HepG2 (cell line): ENCODE measurements around the gene MAPRE3. TPM values are rescaled to one million over a fixed set of nuclear protein-coding genes. Genes with fewer than 3 reads are reported as not detected.

ENCODE experiments used
- ATAC-seq: fragments of 200-7000 bp; cut with Tn5 transposase; 3 replicates; pipeline ENCODE4 v1.9.1; 2020; ENCODE audit warnings: mild to moderate bottlenecking, moderate library complexity
- BruUV-seq: library from RNA; stranded (reverse); fragments of 400-500 nt; replicated peaks from 2 replicates; lab custom pipeline; 2021; lab: Mats Ljungman, UMichigan
- CTCF ChIA-PET: fragments of 300-600 bp; formaldehyde crosslinking; extraction: SDS; loops from one replicate; lab custom pipeline; 2021; ENCODE audit warnings: low total read pairs, inconsistent platforms, low intra/inter-chr PET ratio; lab: Yijun Ruan, JAX
- POLR2A ChIA-PET: fragments of 350-600 bp; sonication (Branson Sonifier 250); formaldehyde crosslinking; loops from one replicate; lab custom pipeline; 2020; ENCODE audit warnings: antibody characterized with exemption, inconsistent platforms; lab: Yijun Ruan, JAX
- DNase-seq: peaks from one replicate; pipeline ENCODE4 v3.0.0-alpha.2; 2015; ENCODE audit warnings: low spot score
- FAIRE-seq: peaks from 3 replicates; lab custom pipeline; 2011; peaks lifted over from hg19 to GRCh38; lab: Jason Lieb, UNC
- H2AFZ ChIP-seq: one replicate; pipeline ENCODE4 v1.6.1; 2011; ENCODE audit warnings: low read length, inconsistent platforms
- H3K27ac ChIP-seq: fragments of 300-600 bp; 3 replicates; pipeline ENCODE4 v1.8.0; 2011; ENCODE audit warnings: mixed run types, mild to moderate bottlenecking, mixed read lengths, low read length, inconsistent platforms; ENCODE audit not compliant: insufficient read depth; ENCODE audit errors: extremely low read length
- H3K27me3 ChIP-seq, 2 experiments: fragments of 200-600 bp in 1 of 2; 2 replicates in 1 of 2; 3 replicates in 1 of 2; pipeline versions ENCODE4 v1.6.0 to v1.8.0; 2011; ENCODE audit warnings: low read length in 2 of 2, mild to moderate bottlenecking in 2 of 2, moderate library complexity in 2 of 2, inconsistent platforms in 1 of 2; ENCODE audit not compliant: insufficient read depth in 2 of 2, control insufficient read depth in 1 of 2
- H3K36me3 ChIP-seq, 2 experiments: fragments of 200-600 bp in 1 of 2; replicated peaks in 1 of 2; 2 replicates in 1 of 2; 3 replicates in 1 of 2; pipeline versions ENCODE4 v1.5.1 to v1.8.0; 2011; ENCODE audit warnings: low read length in 2 of 2, inconsistent platforms in 1 of 2; ENCODE audit not compliant: insufficient read depth in 2 of 2, control insufficient read depth in 1 of 2
- H3K4me1 ChIP-seq: 2 replicates; pipeline ENCODE4 v1.5.1; 2012; ENCODE audit warnings: low read length, inconsistent platforms; ENCODE audit not compliant: insufficient read depth
- H3K4me2 ChIP-seq: 2 replicates; pipeline ENCODE4 v1.6.0; 2011; ENCODE audit warnings: low read depth, low read length, inconsistent platforms
- H3K4me3 ChIP-seq, 3 experiments: fragments of 200-600 bp in 1 of 3; sonication (generic), shearing (Covaris generic) in 1 of 3; replicated peaks in 1 of 3; 2 replicates each; pipeline ENCODE4 v1.5.1; 2011 to 2016; ENCODE audit warnings: low read length in 3 of 3, inconsistent platforms in 2 of 3, low read depth in 2 of 3, mild to moderate bottlenecking in 2 of 3, control low read depth in 1 of 3, mixed read lengths in 1 of 3; ENCODE audit not compliant: insufficient read depth in 1 of 3
- H3K79me2 ChIP-seq: one replicate; pipeline ENCODE4 v1.6.1; 2011; ENCODE audit warnings: low read length, inconsistent platforms; ENCODE audit not compliant: insufficient read depth
- H3K9ac ChIP-seq: 2 replicates; pipeline ENCODE4 v1.6.0; 2011; ENCODE audit warnings: mild to moderate bottlenecking, low read depth, low read length, inconsistent platforms; ENCODE audit not compliant: insufficient read depth
- H3K9me3 ChIP-seq: 2 replicates; pipeline ENCODE4 v1.5.1; 2012; ENCODE audit warnings: mild to moderate bottlenecking, low read length
- H4K20me1 ChIP-seq: 2 replicates; pipeline ENCODE4 v1.6.0; 2011; ENCODE audit warnings: inconsistent platforms, mild to moderate bottlenecking, low read length, moderate library complexity; ENCODE audit not compliant: insufficient read depth
- MAFF ChIP-seq: IDR thresholded peaks from 2 replicates; pipeline ENCODE4 v1.6.1; 2011; ENCODE audit warnings: low read depth, low read length, improper control_type of control experiment
- MAFK ChIP-seq, 2 experiments: IDR thresholded peaks in 1 of 2; conservative IDR thresholded peaks in 1 of 2; 2 replicates each; pipeline ENCODE4 v1.6.1; 2011; ENCODE audit warnings: improper control_type of control experiment in 2 of 2, low read length in 2 of 2
- PCBP1 ChIP-seq: fragments of 200-400 bp; formaldehyde crosslinking; IDR thresholded peaks from 2 replicates; pipeline ENCODE4 v1.6.1; 2017; ENCODE audit warnings: mild to moderate bottlenecking, low read depth, low read length, borderline replicate concordance
- PTBP1 ChIP-seq: fragments of 200-400 bp; formaldehyde crosslinking; IDR thresholded peaks from 2 replicates; pipeline ENCODE4 v1.6.1; 2018; ENCODE audit warnings: low read length, low read depth; ENCODE audit not compliant: poor library complexity, severe bottlenecking
- ZNF367 ChIP-seq: sonication (generic); formaldehyde crosslinking; IDR thresholded peaks from 2 replicates; pipeline ENCODE4 v1.4.0; 2020; ENCODE audit warnings: missing genetic modification reagents, borderline replicate concordance
- ZNF503 ChIP-seq: sonication (generic); formaldehyde crosslinking; IDR thresholded peaks from 2 replicates; pipeline ENCODE4 v1.4.0; 2020; ENCODE audit warnings: missing genetic modification reagents
- WGBS: methylation state at CpG from one replicate; pipeline ENCODE4 v1.1.6; 2017; ENCODE audit warnings: low lambda C conversion rate; 5-methylcytosine and 5-hydroxymethylcytosine counted together
- in situ Hi-C: cut with HindIII; loops from 2 replicates; pipeline ENCODE4 v1.10.0; 2017; ENCODE audit warnings: low pct_unique_long_range_greater_than_20kb; ENCODE audit not compliant: extremely low pct_ligation_motif_present
- intact Hi-C: fragments of 100-400 bp; cut with micrococcal nuclease; formaldehyde crosslinking; loops from one replicate; pipeline ENCODE4 v1.10.0; 2022; ENCODE audit not compliant: unreplicated experiment
- polyA plus RNA-seq, 8 experiments: library from polyadenylated mRNA; depleted of rRNA in 3 of 8; stranded (reverse) in 7 of 8; unstranded in 1 of 8; fragments of >200 nt; fragmentation: Illumina TruSeq in 4 of 8; extraction: Trizol in 4 of 8; gene quantifications; 2 replicates each; pipeline versions ENCODE4 v1.2.1 to v1.2.3, GENCODE V29; 2011 to 2016; ENCODE audit warnings: low read depth in 4 of 8, missing spikeins in 1 of 8, mixed read lengths in 1 of 8; ENCODE audit not compliant: insufficient read depth in 1 of 8
- total RNA-seq, 5 experiments: library from RNA; depleted of rRNA; stranded (reverse); fragments of >200 nt; fragmentation: Illumina TruSeq; extraction: Trizol; gene quantifications; 2 replicates each; pipeline ENCODE4 v1.2.3, GENCODE V29; 2016; ENCODE audit warnings: low read depth in 1 of 5

The MAPRE3 gene
- total and polyA plus RNA-seq, 2 of the 13 experiments (the other 11 are each of a cell fraction or from before 2014, with no cell fraction given): 0.31 to 0.91 TPM

- intact Hi-C loops: no loop called here
- no peak for TF ChIP-seq ZNF367 (CRISPR knock-in tag)
- TF ChIP-seq MAFK (conservative IDR thresholded peaks at IDR 0.05 in 1 of 2, IDR thresholded peaks at IDR 0.05 in 1 of 2; ENCODE audit: low read length in 2 of 2): peak; percentile 72 to 74
- TF ChIP-seq PTBP1: no peak
- no peak for TF ChIP-seq PCBP1
- TF ChIP-seq MAFF: peak; percentile 71
- no peak for TF ChIP-seq ZNF503 (CRISPR knock-in tag)
- TF ChIP-seq, all 625 proteins: peak for 2
- CTCF ChIA-PET: no interaction called here
These were observed 17.8 kb downstream of the MAPRE3 start for GRCh38 chr2:26988058-26988860.

More at GRCh38 chr2:26988058-26988860, 17.8 kb downstream of the MAPRE3 start:
- Histone ChIP-seq H2AFZ (no peak overlapping the region), H3K9ac (no peak overlapping the region), H3K4me3 (no peak overlapping the region), H4K20me1 (no peaks in the 10 kb centered on the region), H3K79me2 (no peaks in the 10 kb centered on the region), H3K27ac (no peak overlapping the region), H3K27me3 (peaks cover 0 to 14% of the 10 kb centered on the region in 2 experiments; a peak in 1 of 5 replicates), H3K36me3 (no peaks in the 10 kb centered on the region), H3K4me1 (peaks cover 9% of the 10 kb centered on the region), H3K9me3 (no peaks in the 10 kb centered on the region), H3K4me2 (no peak overlapping the region)
- 13% methylated on average over 4 of the region's 4 CpGs for WGBS
- POLR2A ChIA-PET: interaction anchor here (0.6 kb wide), 1 partner anchor 44 kb away, joined by 3 read pairs; no protein-coding TSS in a partner anchor
- in situ Hi-C loops: no loop called here
- no peak for ATAC-seq
- BruUV-seq: no TSS peak
- no peak for DNase-seq
- no peak for FAIRE-seq
